Adrenal gland (tissue), 12 donors: ENCODE measurements around the gene ZNF831. TPM values are rescaled to one million over a fixed set of nuclear protein-coding genes. Genes with fewer than 3 reads are reported as not detected.

Experiments used
- DNase-seq, 7 donors: peaks; one replicate each; pipeline ENCODE4 v3.0.0-alpha.2; 2019 to 2020
- H3K27ac ChIP-seq, 5 donors: fragments of 200-600 bp; sonication (generic) in 4 of 5; 1 replicate in 3 of 5; 2 replicates in 2 of 5; pipeline versions ENCODE4 v1.5.1 to v1.8.0; 2016 to 2020; ENCODE audit warnings: mild to moderate bottlenecking in 1 of 5
- H3K27me3 ChIP-seq: fragments of 200-600 bp; 2 replicates; pipeline ENCODE4 v1.8.0; 2021
- H3K36me3 ChIP-seq, 2 donors: fragments of 200-600 bp; replicated peaks in 1 of 2; 1 replicate in 1 of 2; 2 replicates in 1 of 2; pipeline versions ENCODE4 v1.5.1 to v1.8.0; 2018 to 2022
- H3K4me1 ChIP-seq, 2 donors: fragments of 200-600 bp; replicated peaks in 1 of 2; 1 replicate in 1 of 2; 2 replicates in 1 of 2; pipeline versions ENCODE4 v1.5.1 to v1.8.0; 2018 to 2021
- H3K4me3 ChIP-seq, 4 donors: fragments of 200-600 bp; sonication (generic) in 3 of 4; one replicate each; pipeline ENCODE4 v1.5.1; 2016 to 2018
- H3K9me3 ChIP-seq, 3 donors: fragments of 200-600 bp; sonication (generic) in 1 of 3; replicated peaks in 1 of 3; 1 replicate in 2 of 3; 2 replicates in 1 of 3; pipeline versions ENCODE4 v1.5.1 to v1.8.0; 2016 to 2021
- POLR2A ChIP-seq, 2 donors: fragments of 450-650 bp; IDR thresholded peaks; one replicate each; pipeline ENCODE4 v1.6.1; 2017; ENCODE audit warnings: antibody characterized with exemption in 2 of 2, mild to moderate bottlenecking in 2 of 2, moderate library complexity in 1 of 2
- WGBS, 4 donors: extraction: QIAGEN DNeasy Blood & Tissue Kit in 2 of 4; methylation state at CpG; one replicate each; pipeline versions ENCODE4 v1.1.5 to v1.1.7; 2013 to 2017; 5-methylcytosine and 5-hydroxymethylcytosine counted together
- intact Hi-C, 2 donors: fragments of 100-400 bp; cut with DNase I; formaldehyde crosslinking; loops; one replicate each; pipeline versions ENCODE4 v1.14.1 to v1.15.0; 2022 to 2023
- polyA plus RNA-seq, 3 donors: library from polyadenylated mRNA; stranded (reverse); fragments of 200-250 nt in 2 of 3; fragments of 350-450 nt in 1 of 3; fragmentation: Illumina TruSeq in 1 of 3; extraction: RNeasy Lipid Tissue Mini Kit (QIAGEN cat#74804) in 1 of 3; gene quantifications; one replicate each; pipeline ENCODE4 v1.2.3, GENCODE V29; 2013 to 2014
- total RNA-seq, 9 donors: library from RNA; depleted of rRNA in 4 of 9; stranded (reverse); fragments of >200 nt in 4 of 9; fragments of 120-200 nt in 1 of 9; fragmentation: NEBNext Ultra II Directional in 1 of 9; extraction: Animal tissue kit (Norgen Biotek cat#: 25700) in 1 of 9; gene quantifications; one replicate each; pipeline versions ENCODE4 v1.1.0 to v1.2.4, GENCODE V29; 2013 to 2023
- TF ChIP-seq, protein P1 (sequence below), 6 experiments: fragments of 450-650 bp in 4 of 6; fragments of 200-600 bp in 2 of 6; sonication (generic) in 1 of 6; IDR thresholded peaks; 1 replicate in 5 of 6; 2 replicates in 1 of 6; pipeline versions ENCODE4 v1.5.1 to v1.8.0; 2016 to 2021; ENCODE audit warnings: antibody characterized with exemption in 6 of 6, mild to moderate bottlenecking in 2 of 6, moderate library complexity in 1 of 6
- donor health status: healthy with polysubstance abuse.
- donor health status: Bipolar disorder and iron deficiency.
- donor health status: DM: yes; HTN: yes; CAD: no.
- donor health status: DM: no; HTN: no; CAD: no.
- donor health status: DM: no; HTN: no; CAD: no.
- donor health status: DM: yes; HTN: yes; CAD: no.

ZNF831 gene
- total and polyA plus RNA-seq, 12 donors, result 0.05 to 0.61 (median 0.15) TPM

DNA sequence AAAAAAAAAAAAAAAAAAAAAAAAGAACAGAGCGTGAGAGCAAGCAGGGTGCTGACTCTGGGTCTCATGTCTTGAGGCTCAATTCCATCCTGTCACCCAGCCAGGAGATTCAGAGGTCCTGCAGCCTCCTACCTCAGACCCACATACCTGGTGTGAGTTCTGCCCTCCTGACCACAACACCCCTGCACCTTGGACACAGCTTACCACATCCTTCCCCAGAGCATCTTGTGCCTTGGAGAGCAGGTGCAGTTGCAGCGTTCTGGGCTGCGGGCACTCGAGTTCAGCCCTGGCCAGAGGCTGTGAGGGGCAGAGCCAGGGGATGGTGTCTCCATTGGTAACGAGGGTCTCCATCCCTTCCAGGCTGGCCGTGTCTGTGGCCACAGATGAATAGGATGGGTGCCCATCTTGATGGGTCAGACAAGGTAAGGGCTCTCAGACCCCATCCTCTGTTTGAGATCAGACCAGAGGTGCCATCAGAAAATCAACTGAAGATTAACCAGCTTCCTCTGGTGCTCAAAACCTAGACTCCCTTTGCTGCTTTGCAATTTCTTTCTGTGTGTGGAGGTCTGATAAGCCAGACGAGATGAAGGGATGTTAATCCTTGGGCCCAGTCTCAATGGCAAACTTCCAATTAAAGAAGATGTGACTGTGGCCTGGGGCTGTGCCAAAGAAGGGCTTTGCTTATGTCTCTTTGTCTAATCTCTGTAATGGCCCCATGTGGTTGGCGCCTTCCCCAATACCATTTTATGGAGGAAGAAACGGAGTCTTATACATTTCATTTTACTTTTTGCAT, 14.7 kb upstream of the ZNF831 start:
- Histone ChIP-seq H3K27me3 (no peaks in the 10 kb centered on the region), H3K4me1 (peaks cover 0 to 17% of the 10 kb centered on the region in 2 donors), H3K27ac (no peak overlapping the region), H3K36me3 (no peaks in the 10 kb centered on the region), H3K4me3 (no peak overlapping the region), H3K9me3 (no peaks in the 10 kb centered on the region)
- DNase-seq, result no peak
- no peak for TF ChIP-seq POLR2A (IDR thresholded peaks at IDR 0.05)
- intact Hi-C loops, result no loop called here
- 74 to 83% (median 78%) methylated on average over 6 to 9 of the region's 9 CpGs for WGBS, 4 donors

GRCh38 chr20:59149678-59150504, 13.7 kb upstream of the ZNF831 start:
- DNase-seq, result peak in 1 of 7 donors; percentile 12

GRCh38 chr20:59150821-59151251, 12.8 kb upstream of the ZNF831 start:
- H3K4me1 ChIP-seq, result peaks cover 0 to 17% of the 10 kb centered on the region in 2 donors
- H3K9me3 ChIP-seq, result no peaks in the 10 kb centered on the region
- no peak for TF ChIP-seq POLR2A (IDR thresholded peaks at IDR 0.05)
- TF ChIP-seq, protein P1, sequence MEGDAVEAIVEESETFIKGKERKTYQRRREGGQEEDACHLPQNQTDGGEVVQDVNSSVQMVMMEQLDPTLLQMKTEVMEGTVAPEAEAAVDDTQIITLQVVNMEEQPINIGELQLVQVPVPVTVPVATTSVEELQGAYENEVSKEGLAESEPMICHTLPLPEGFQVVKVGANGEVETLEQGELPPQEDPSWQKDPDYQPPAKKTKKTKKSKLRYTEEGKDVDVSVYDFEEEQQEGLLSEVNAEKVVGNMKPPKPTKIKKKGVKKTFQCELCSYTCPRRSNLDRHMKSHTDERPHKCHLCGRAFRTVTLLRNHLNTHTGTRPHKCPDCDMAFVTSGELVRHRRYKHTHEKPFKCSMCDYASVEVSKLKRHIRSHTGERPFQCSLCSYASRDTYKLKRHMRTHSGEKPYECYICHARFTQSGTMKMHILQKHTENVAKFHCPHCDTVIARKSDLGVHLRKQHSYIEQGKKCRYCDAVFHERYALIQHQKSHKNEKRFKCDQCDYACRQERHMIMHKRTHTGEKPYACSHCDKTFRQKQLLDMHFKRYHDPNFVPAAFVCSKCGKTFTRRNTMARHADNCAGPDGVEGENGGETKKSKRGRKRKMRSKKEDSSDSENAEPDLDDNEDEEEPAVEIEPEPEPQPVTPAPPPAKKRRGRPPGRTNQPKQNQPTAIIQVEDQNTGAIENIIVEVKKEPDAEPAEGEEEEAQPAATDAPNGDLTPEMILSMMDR (IDR thresholded peaks at IDR 0.05), result no peak
- no peaks in the 10 kb centered on the region for H3K36me3 ChIP-seq
- no peak for DNase-seq
- intact Hi-C loops, result no loop called here
- no peak overlapping the region for H3K4me3 ChIP-seq
- H3K27ac ChIP-seq, result no peak overlapping the region
- WGBS, 4 donors, result 80 to 96% (median 92%) methylated on average over 8 to 13 of the region's 13 CpGs
- H3K27me3 ChIP-seq, result no peaks in the 10 kb centered on the region

More at GRCh38 chr20:59149678-59150504, 13.7 kb upstream of the ZNF831 start:
- no peaks in the 10 kb centered on the region for H3K36me3 ChIP-seq
- no peaks in the 10 kb centered on the region for H3K27me3 ChIP-seq
- H3K9me3 ChIP-seq, result no peaks in the 10 kb centered on the region
- H3K4me1 ChIP-seq, result peaks cover 0 to 17% of the 10 kb centered on the region in 2 donors
- 47 to 61% (median 56%) methylated on average over 13 to 18 of the region's 18 CpGs for WGBS, 4 donors
- no peak overlapping the region for H3K27ac ChIP-seq
- TF ChIP-seq POLR2A (IDR thresholded peaks at IDR 0.05), result no peak
- TF ChIP-seq, protein P1 (IDR thresholded peaks at IDR 0.05), result no peak
- intact Hi-C loops, result no loop called here
- H3K4me3 ChIP-seq, result no peak overlapping the region

- WGBS, 4 donors, result 84 to 91% (median 87%) methylated on average over 9 of the region's 9 CpGs
- no peak overlapping the region for H3K4me3 ChIP-seq
These were observed 12.2 kb upstream of the ZNF831 start for GRCh38 chr20:59151391-59151790.

More at GRCh38 chr20:59151391-59151790, 12.2 kb upstream of the ZNF831 start:
- no peaks in the 10 kb centered on the region for H3K9me3 ChIP-seq
- peaks cover 0 to 15% of the 10 kb centered on the region in 2 donors for H3K4me1 ChIP-seq
- intact Hi-C loops, result no loop called here
- no peak for DNase-seq
- H3K27ac ChIP-seq, result no peak overlapping the region
- TF ChIP-seq POLR2A (IDR thresholded peaks at IDR 0.05), result no peak
- TF ChIP-seq, protein P1 (IDR thresholded peaks at IDR 0.05), result no peak
- H3K27me3 ChIP-seq, result no peaks in the 10 kb centered on the region
- no peaks in the 10 kb centered on the region for H3K36me3 ChIP-seq
